HEK293 (cell line): Measurements from ENCODE around the gene COMP.
A peak's percentile ranks its signal among the peaks of the same experiment; 100 is the strongest.

Experiments used
- CTCF ChIA-PET: fragments of 350-600 bp; formaldehyde crosslinking; extraction: SDS; loops from one replicate; lab custom pipeline; 2021; ENCODE audit warnings: antibody characterized with exemption; lab: Yijun Ruan, JAX
- POLR2A ChIA-PET: fragments of 300-600 bp; formaldehyde crosslinking; extraction: SDS; loops from one replicate; lab custom pipeline; 2020; ENCODE audit warnings: antibody characterized with exemption, inconsistent platforms; lab: Yijun Ruan, JAX
- H3K27ac ChIP-seq: fragments of 200-500 bp; sonication (Bioruptor generic); 2 replicates; pipeline ENCODE4 v1.5.1; 2014; ENCODE audit warnings: low read depth, low read length, control low read depth, inconsistent platforms; ENCODE audit errors: extremely low read depth
- H3K36me3 ChIP-seq, 2 experiments: fragments of 200-500 bp in 1 of 2; sonication (Bioruptor generic) in 1 of 2; 1 replicate in 1 of 2; 2 replicates in 1 of 2; pipeline ENCODE4 v1.5.1; 2014 to 2017; ENCODE audit warnings: inconsistent platforms in 2 of 2, low read length in 2 of 2; ENCODE audit not compliant: control insufficient read depth in 2 of 2, insufficient read depth in 1 of 2
- H3K4me1 ChIP-seq: fragments of 200-500 bp; sonication (Bioruptor generic); 2 replicates; pipeline ENCODE4 v1.5.1; 2014; ENCODE audit warnings: mild to moderate bottlenecking, low read length, inconsistent platforms; ENCODE audit not compliant: control insufficient read depth, insufficient read depth
- H3K4me3 ChIP-seq: 2 replicates; pipeline ENCODE4 v1.5.1; 2011; ENCODE audit warnings: low read depth, mild to moderate bottlenecking, control low read depth, low read length, moderate library complexity
- H3K9me3 ChIP-seq: fragments of 200-500 bp; sonication (Bioruptor generic); 2 replicates; pipeline ENCODE4 v1.5.1; 2014; ENCODE audit warnings: low read depth, low read length, inconsistent platforms; ENCODE audit not compliant: control insufficient read depth, insufficient read depth
- HOXC10 ChIP-seq: sonication (generic); formaldehyde crosslinking; IDR thresholded peaks from 2 replicates; pipeline ENCODE4 v1.8.1; 2023; ENCODE audit warnings: mild to moderate bottlenecking, missing genetic modification reagents
- HOXD13 ChIP-seq: sonication (generic); formaldehyde crosslinking; IDR thresholded peaks from 2 replicates; pipeline ENCODE4 v1.8.0; 2022; ENCODE audit warnings: missing genetic modification reagents, borderline replicate concordance
- ZBTB26 ChIP-seq: fragments of 450-650 bp; formaldehyde crosslinking; optimal IDR thresholded peaks from 2 replicates; pipeline ENCODE3; 2016; ENCODE audit warnings: missing biosample characterization, mild to moderate bottlenecking, missing genetic modification characterization
- ZEB2 ChIP-seq: fragments of 450-650 bp; formaldehyde crosslinking; IDR thresholded peaks from 2 replicates; pipeline ENCODE4 v1.5.1; 2016; ENCODE audit warnings: missing biosample characterization, missing genetic modification characterization
- ZNF146 ChIP-seq: fragments of 450-650 bp; formaldehyde crosslinking; IDR thresholded peaks from 2 replicates; pipeline ENCODE4 v1.5.1; 2016; ENCODE audit warnings: missing biosample characterization, missing genetic modification characterization
- ZNF16 ChIP-seq: fragments of 450-650 bp; formaldehyde crosslinking; IDR thresholded peaks from 2 replicates; pipeline ENCODE4 v1.5.1; 2016; ENCODE audit warnings: low read depth, missing biosample characterization, missing genetic modification characterization
- ZNF24 ChIP-seq: fragments of 450-650 bp; formaldehyde crosslinking; IDR thresholded peaks from 2 replicates; pipeline ENCODE4 v1.5.1; 2016; ENCODE audit warnings: missing biosample characterization, missing genetic modification characterization
- ZNF266 ChIP-seq: fragments of 450-650 bp; formaldehyde crosslinking; IDR thresholded peaks from 2 replicates; pipeline ENCODE4 v1.5.1; 2016; ENCODE audit warnings: missing biosample characterization, missing genetic modification characterization, low read depth
- ZNF366 ChIP-seq: fragments of 450-650 bp; formaldehyde crosslinking; conservative IDR thresholded peaks from 2 replicates; pipeline ENCODE4 v1.5.1; 2016; ENCODE audit warnings: missing biosample characterization, missing genetic modification characterization
- ZNF404 ChIP-seq: fragments of 450-650 bp; formaldehyde crosslinking; IDR thresholded peaks from 2 replicates; pipeline ENCODE4 v1.5.1; 2017; ENCODE audit warnings: missing biosample characterization, missing genetic modification characterization
- ZNF501 ChIP-seq: fragments of 450-650 bp; formaldehyde crosslinking; IDR thresholded peaks from 2 replicates; pipeline ENCODE4 v1.5.1; 2016; ENCODE audit warnings: missing biosample characterization, missing genetic modification characterization
- ZNF544 ChIP-seq: fragments of 450-650 bp; formaldehyde crosslinking; IDR thresholded peaks from 2 replicates; pipeline ENCODE4 v1.5.0; 2017; ENCODE audit warnings: missing biosample characterization, missing genetic modification characterization
- ZNF580 ChIP-seq: fragments of 450-650 bp; formaldehyde crosslinking; IDR thresholded peaks from 2 replicates; pipeline ENCODE4 v1.5.1; 2016; ENCODE audit warnings: missing biosample characterization, missing genetic modification characterization
- ZNF610 ChIP-seq: fragments of 450-650 bp; formaldehyde crosslinking; IDR thresholded peaks from 2 replicates; pipeline ENCODE4 v1.5.1; 2016; ENCODE audit warnings: missing biosample characterization, missing genetic modification characterization, borderline replicate concordance
- ZNF623 ChIP-seq: fragments of 450-650 bp; formaldehyde crosslinking; IDR thresholded peaks from 2 replicates; pipeline ENCODE4 v1.5.1; 2016; ENCODE audit warnings: missing biosample characterization, missing genetic modification characterization
- ZNF626 ChIP-seq: fragments of 450-650 bp; sonication (Bioruptor Pico); formaldehyde crosslinking; IDR thresholded peaks from 2 replicates; pipeline ENCODE4 v1.5.1; 2018; ENCODE audit warnings: missing biosample characterization, missing genetic modification characterization, inconsistent platforms
- TF ChIP-seq, protein P1 (sequence below): fragments of 450-650 bp; formaldehyde crosslinking; IDR thresholded peaks from 2 replicates; pipeline ENCODE4 v1.5.1; 2016; ENCODE audit warnings: missing biosample characterization, missing genetic modification characterization, borderline replicate concordance
- TF ChIP-seq, protein P2 (sequence below): fragments of 450-650 bp; formaldehyde crosslinking; IDR thresholded peaks from 2 replicates; pipeline ENCODE4 v1.5.1; 2016; ENCODE audit warnings: missing biosample characterization, missing genetic modification characterization
- TF ChIP-seq, protein P3 (sequence below): fragments of 450-650 bp; formaldehyde crosslinking; IDR thresholded peaks from 2 replicates; pipeline ENCODE4 v1.5.1; 2016; ENCODE audit warnings: missing biosample characterization, missing genetic modification characterization, low read depth

COMP gene

DNA sequence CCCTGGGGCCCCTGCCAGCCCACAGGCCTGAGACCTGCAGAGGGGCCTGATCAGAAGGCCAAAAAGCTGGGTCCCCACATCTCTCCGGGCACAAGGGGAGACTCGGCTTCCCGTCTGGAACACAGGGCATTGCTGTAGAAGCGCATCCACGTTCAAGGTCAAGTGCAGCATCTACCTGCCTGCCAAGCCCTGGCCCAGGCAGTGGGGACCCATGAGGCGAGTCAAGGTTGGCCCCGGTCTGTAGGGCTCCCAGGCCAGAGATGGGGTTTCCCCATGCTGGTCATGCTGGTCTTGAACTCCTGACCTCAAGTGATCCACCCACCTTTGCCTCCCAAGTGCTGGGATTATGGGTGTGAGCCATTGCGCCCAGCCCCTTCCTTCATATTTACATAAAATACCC lies 13.5 kb upstream of the COMP start (continued):
- TF ChIP-seq, protein P1, sequence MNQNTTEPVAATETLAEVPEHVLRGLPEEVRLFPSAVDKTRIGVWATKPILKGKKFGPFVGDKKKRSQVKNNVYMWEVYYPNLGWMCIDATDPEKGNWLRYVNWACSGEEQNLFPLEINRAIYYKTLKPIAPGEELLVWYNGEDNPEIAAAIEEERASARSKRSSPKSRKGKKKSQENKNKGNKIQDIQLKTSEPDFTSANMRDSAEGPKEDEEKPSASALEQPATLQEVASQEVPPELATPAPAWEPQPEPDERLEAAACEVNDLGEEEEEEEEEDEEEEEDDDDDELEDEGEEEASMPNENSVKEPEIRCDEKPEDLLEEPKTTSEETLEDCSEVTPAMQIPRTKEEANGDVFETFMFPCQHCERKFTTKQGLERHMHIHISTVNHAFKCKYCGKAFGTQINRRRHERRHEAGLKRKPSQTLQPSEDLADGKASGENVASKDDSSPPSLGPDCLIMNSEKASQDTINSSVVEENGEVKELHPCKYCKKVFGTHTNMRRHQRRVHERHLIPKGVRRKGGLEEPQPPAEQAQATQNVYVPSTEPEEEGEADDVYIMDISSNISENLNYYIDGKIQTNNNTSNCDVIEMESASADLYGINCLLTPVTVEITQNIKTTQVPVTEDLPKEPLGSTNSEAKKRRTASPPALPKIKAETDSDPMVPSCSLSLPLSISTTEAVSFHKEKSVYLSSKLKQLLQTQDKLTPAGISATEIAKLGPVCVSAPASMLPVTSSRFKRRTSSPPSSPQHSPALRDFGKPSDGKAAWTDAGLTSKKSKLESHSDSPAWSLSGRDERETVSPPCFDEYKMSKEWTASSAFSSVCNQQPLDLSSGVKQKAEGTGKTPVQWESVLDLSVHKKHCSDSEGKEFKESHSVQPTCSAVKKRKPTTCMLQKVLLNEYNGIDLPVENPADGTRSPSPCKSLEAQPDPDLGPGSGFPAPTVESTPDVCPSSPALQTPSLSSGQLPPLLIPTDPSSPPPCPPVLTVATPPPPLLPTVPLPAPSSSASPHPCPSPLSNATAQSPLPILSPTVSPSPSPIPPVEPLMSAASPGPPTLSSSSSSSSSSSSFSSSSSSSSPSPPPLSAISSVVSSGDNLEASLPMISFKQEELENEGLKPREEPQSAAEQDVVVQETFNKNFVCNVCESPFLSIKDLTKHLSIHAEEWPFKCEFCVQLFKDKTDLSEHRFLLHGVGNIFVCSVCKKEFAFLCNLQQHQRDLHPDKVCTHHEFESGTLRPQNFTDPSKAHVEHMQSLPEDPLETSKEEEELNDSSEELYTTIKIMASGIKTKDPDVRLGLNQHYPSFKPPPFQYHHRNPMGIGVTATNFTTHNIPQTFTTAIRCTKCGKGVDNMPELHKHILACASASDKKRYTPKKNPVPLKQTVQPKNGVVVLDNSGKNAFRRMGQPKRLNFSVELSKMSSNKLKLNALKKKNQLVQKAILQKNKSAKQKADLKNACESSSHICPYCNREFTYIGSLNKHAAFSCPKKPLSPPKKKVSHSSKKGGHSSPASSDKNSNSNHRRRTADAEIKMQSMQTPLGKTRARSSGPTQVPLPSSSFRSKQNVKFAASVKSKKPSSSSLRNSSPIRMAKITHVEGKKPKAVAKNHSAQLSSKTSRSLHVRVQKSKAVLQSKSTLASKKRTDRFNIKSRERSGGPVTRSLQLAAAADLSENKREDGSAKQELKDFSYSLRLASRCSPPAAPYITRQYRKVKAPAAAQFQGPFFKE: no peak
- no peak for TF ChIP-seq ZEB2 (tag by site-specific recombination)

GRCh38 chr19:18804139-18804601 lies 13.1 kb upstream of the COMP start:
- Histone ChIP-seq H3K4me3 (no peak overlapping the region), H3K4me1 (no peaks in the 10 kb centered on the region), H3K27ac (no peak overlapping the region), H3K9me3 (no peaks in the 10 kb centered on the region), H3K36me3 (no peaks in the 10 kb centered on the region)
- TF ChIP-seq ZNF146 (tag by site-specific recombination) (no peak), ZBTB26 (tag by site-specific recombination) (no peak), ZNF501 (tag by site-specific recombination) (no peak), ZNF544 (no peak), ZNF610 (tag by site-specific recombination) (no peak), HOXC10 (no peak), HOXD13 (CRISPR knock-in tag) (no peak), ZNF366 (no peak), ZNF266 (no peak)
- ChIA-PET CTCF (no interaction called here), POLR2A (no interaction called here)

- Histone ChIP-seq H3K4me3 (no peak overlapping the region), H3K4me1 (no peaks in the 10 kb centered on the region), H3K27ac (no peak overlapping the region), H3K9me3 (no peaks in the 10 kb centered on the region), H3K36me3 (no peaks in the 10 kb centered on the region)
- 0 out of 2 replicates have a peak, but pooled peaks have one; percentile 22 for TF ChIP-seq ZNF580 (tag by site-specific recombination)
- no peak for TF ChIP-seq ZNF404 (tag by site-specific recombination)
- TF ChIP-seq ZNF24 (tag by site-specific recombination): no peak
- TF ChIP-seq ZNF623 (tag by site-specific recombination): peak; percentile 99
- TF ChIP-seq, protein P2, sequence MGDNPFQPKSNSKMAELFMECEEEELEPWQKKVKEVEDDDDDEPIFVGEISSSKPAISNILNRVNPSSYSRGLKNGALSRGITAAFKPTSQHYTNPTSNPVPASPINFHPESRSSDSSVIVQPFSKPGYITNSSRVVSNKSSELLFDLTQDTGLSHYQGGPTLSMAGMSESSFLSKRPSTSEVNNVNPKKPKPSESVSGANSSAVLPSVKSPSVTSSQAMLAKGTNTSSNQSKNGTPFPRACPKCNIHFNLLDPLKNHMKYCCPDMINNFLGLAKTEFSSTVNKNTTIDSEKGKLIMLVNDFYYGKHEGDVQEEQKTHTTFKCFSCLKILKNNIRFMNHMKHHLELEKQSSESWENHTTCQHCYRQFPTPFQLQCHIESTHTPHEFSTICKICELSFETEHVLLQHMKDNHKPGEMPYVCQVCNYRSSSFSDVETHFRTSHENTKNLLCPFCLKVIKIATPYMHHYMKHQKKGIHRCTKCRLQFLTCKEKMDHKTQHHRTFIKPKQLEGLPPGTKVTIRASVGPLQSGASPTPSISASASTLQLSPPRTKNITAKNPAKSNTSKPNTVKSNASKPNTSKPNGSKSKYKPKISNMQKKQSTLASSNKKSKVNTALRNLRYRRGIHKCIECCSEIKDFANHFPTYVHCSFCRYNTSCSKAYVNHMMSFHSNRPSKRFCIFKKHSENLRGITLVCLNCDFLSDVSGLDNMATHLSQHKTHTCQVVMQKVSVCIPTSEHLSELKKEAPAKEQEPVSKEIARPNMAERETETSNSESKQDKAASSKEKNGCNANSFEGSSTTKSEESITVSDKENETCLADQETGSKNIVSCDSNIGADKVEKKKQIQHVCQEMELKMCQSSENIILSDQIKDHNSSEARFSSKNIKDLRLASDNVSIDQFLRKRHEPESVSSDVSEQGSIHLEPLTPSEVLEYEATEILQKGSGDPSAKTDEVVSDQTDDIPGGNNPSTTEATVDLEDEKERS: peak; percentile 86; the same call in 1 of the 2 replicates
- TF ChIP-seq, protein P3, sequence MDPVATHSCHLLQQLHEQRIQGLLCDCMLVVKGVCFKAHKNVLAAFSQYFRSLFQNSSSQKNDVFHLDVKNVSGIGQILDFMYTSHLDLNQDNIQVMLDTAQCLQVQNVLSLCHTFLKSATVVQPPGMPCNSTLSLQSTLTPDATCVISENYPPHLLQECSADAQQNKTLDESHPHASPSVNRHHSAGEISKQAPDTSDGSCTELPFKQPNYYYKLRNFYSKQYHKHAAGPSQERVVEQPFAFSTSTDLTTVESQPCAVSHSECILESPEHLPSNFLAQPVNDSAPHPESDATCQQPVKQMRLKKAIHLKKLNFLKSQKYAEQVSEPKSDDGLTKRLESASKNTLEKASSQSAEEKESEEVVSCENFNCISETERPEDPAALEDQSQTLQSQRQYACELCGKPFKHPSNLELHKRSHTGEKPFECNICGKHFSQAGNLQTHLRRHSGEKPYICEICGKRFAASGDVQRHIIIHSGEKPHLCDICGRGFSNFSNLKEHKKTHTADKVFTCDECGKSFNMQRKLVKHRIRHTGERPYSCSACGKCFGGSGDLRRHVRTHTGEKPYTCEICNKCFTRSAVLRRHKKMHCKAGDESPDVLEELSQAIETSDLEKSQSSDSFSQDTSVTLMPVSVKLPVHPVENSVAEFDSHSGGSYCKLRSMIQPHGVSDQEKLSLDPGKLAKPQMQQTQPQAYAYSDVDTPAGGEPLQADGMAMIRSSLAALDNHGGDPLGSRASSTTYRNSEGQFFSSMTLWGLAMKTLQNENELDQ: no peak
- peak; percentile 94 for TF ChIP-seq ZNF16 (tag by site-specific recombination)
- TF ChIP-seq HOXD13 (CRISPR knock-in tag): no peak
- TF ChIP-seq ZNF626 (tag by site-specific recombination): no peak
- POLR2A ChIA-PET: no interaction called here
- CTCF ChIA-PET: no interaction called here
Observed at GRCh38 chr19:18803550-18804138, 12.5 kb upstream of the COMP start.
